Measurements from ENCODE around the gene GPRC5B. TPM values are rescaled to one million over a fixed set of nuclear protein-coding genes. Genes with fewer than 3 reads are reported as not detected.
A peak's percentile ranks its signal among the peaks of the same experiment; 100 is the strongest.

The GPRC5B gene
- total and polyA plus RNA-seq, 2 of the 8 experiments (the other 6 are each of a cell fraction or from before 2014, with no cell fraction given) = 106 to 160 TPM

- H3K79me1 ChIP-seq (ENCODE audit: low read depth, low read length) = peaks cover 2% of the 10 kb centered on the region
- H3K18ac ChIP-seq (ENCODE audit: extremely low read depth, low read length) = peak overlapping the region; percentile 100
- peak overlapping the region in 3 of 4 experiments; percentile 49 to 64 (median 58); a peak in 6 of 7 replicates for H3K9ac ChIP-seq (replicated peaks in 1 of 4; ENCODE audit: extremely low read depth in 1 of 4, low read depth in 3 of 4, low read length in 3 of 4)
- peak overlapping the region; percentile 71 for H3K56ac ChIP-seq (replicated peaks; ENCODE audit: insufficient read length, low read depth, low read length)
- H4K5ac ChIP-seq (ENCODE audit: insufficient read length, low read depth, low read length) = peak overlapping the region; percentile 97
- H2BK12ac ChIP-seq (ENCODE audit: low read depth, low read length) = peak overlapping the region; percentile 100
- POLR2A ChIA-PET (ENCODE audit: partially characterized antibody) = interaction anchor here (0.7 to 9.2 kb wide), 12 partner anchors 9 to 155 kb away, joined by 3 to 114 read pairs (median 5); partner anchors contain the start of genes GPRC5B, IQCK and KNOP1
- peaks cover 9 to 63% (median 26%) of the 10 kb centered on the region in 4 experiments; a peak in 7 of 8 replicates for H3K36me3 ChIP-seq (ENCODE audit: control insufficient read depth in 2 of 4, insufficient read depth in 4 of 4, low read length in 3 of 4)
- H4K91ac ChIP-seq (replicated peaks; ENCODE audit: insufficient read length, low read length) = peak overlapping the region; percentile 97
- no peak overlapping the region for H3K14ac ChIP-seq (ENCODE audit: insufficient read length)
- H3K4me1 ChIP-seq (replicated peaks in 1 of 4; ENCODE audit: control insufficient read depth in 3 of 4, insufficient read depth in 4 of 4, low read length in 3 of 4) = peaks cover 18 to 41% (median 39%) of the 10 kb centered on the region in 4 experiments
- peak overlapping the region; percentile 99 for H2BK20ac ChIP-seq (ENCODE audit: low read length)
- peak overlapping the region; percentile 100 for H2AK5ac ChIP-seq (ENCODE audit: low read depth, low read length)
- peak overlapping the region; percentile 93 for H3K27ac ChIP-seq (ENCODE audit: low read depth, low read length)
- H2BK15ac ChIP-seq (ENCODE audit: low read length) = peak overlapping the region; percentile 83; the same call in 1 of the 2 replicates
- no peak overlapping the region for H3K23ac ChIP-seq (ENCODE audit: insufficient read length)
- peaks cover 0 to 1% of the 10 kb centered on the region in 2 experiments for H4K20me1 ChIP-seq (replicated peaks in 1 of 2; ENCODE audit: control insufficient read depth in 1 of 2, insufficient read depth in 2 of 2, low read length in 2 of 2)
- no peaks in the 10 kb centered on the region for H3K9me3 ChIP-seq (ENCODE audit: insufficient read depth in 2 of 2, low read depth in 1 of 2, low read length in 1 of 2)
- peak overlapping the region; percentile 89 for H2BK120ac ChIP-seq (replicated peaks; ENCODE audit: low read depth, low read length)
- FAIRE-seq (no peak), DNase-seq (ENCODE audit: low read depth in 1 of 2, low spot score in 2 of 2) (peak in 1 of 2 experiments; percentile 71)
- peak overlapping the region; percentile 18 to 49 (median 32); a peak in 6 of 8 replicates for H3K4me3 ChIP-seq (ENCODE audit: extremely low read depth in 1 of 4, insufficient read depth in 2 of 4, low read depth in 3 of 4, low read length in 4 of 4)
- peaks cover 7% of the 10 kb centered on the region for H3K23me2 ChIP-seq (ENCODE audit: low read depth, low read length)
- no peaks in the 10 kb centered on the region for H3K27me3 ChIP-seq (replicated peaks in 1 of 4; ENCODE audit: control insufficient read depth in 3 of 4, extremely low read depth in 1 of 4, insufficient read depth in 3 of 4, low read length in 3 of 4)
- peak overlapping the region; percentile 86 for H3K4ac ChIP-seq (replicated peaks; ENCODE audit: insufficient read length, low read depth, low read length)
- peak overlapping the region; percentile 100 for H2BK5ac ChIP-seq (ENCODE audit: low read depth, low read length)
- no peak overlapping the region for H2AFZ ChIP-seq (ENCODE audit: low read length)
- CTCF ChIA-PET (ENCODE audit: partially characterized antibody) = interaction anchor here (0.7 to 2.1 kb wide), 4 partner anchors 9 to 55 kb away, joined by 3 to 7 read pairs (median 3); no protein-coding TSS in a partner anchor
- H4K8ac ChIP-seq (ENCODE audit: extremely low read depth, insufficient read depth, low read length) = peak overlapping the region; percentile 96
- H3K4me2 ChIP-seq (ENCODE audit: insufficient read depth in 1 of 2, low read depth in 2 of 2, low read length in 2 of 2) = peak overlapping the region; percentile 61 to 88
- H3K79me2 ChIP-seq (ENCODE audit: control insufficient read depth in 1 of 2, insufficient read depth in 2 of 2, low read length in 2 of 2) = peaks cover 0 to 41% of the 10 kb centered on the region in 2 experiments; a peak in 2 of 4 replicates
- 14% methylated on average over 15 of the region's 16 CpGs; no CpG with 5 or more reads in 1 of the 2 experiments for WGBS, 2 experiments (ENCODE audit: extremely low coverage in 1 of 2, insufficient coverage in 1 of 2, insufficient read length in 1 of 2, insufficient replicate concordance in 2 of 2, low coverage in 1 of 2, low lambda C conversion rate in 2 of 2, missing lambda C conversion rate in 1 of 2)
- no peak for TF ChIP-seq BRCA1 (IDR thresholded peaks at IDR 0.05; ENCODE audit: low read depth, low read length)
- TF ChIP-seq SIX5 (IDR thresholded peaks at IDR 0.05; ENCODE audit: low read depth, low read length) = no peak
- no peak for TF ChIP-seq E2F6 (IDR thresholded peaks at IDR 0.05)
- no peak; a peak in 1 of 4 replicates for TF ChIP-seq HDAC2 (IDR thresholded peaks at IDR 0.05; ENCODE audit: borderline replicate concordance in 1 of 2, low read depth in 2 of 2, low read length in 2 of 2)
- peak; percentile 48; the same call in 1 of the 2 replicates for TF ChIP-seq TBP (IDR thresholded peaks at IDR 0.05; ENCODE audit: low read depth, low read length)
- no peak for TF ChIP-seq POU5F1 (IDR thresholded peaks at IDR 0.05; ENCODE audit: low read depth, low read length)
- TF ChIP-seq CTCF (IDR thresholded peaks at IDR 0.05; ENCODE audit: control extremely low read depth in 1 of 3, insufficient read depth in 1 of 3, low read depth in 1 of 3, low read length in 3 of 3) = no peak
- no peak for TF ChIP-seq SIRT6 (IDR thresholded peaks at IDR 0.05; ENCODE audit: low read length)
- no peak for TF ChIP-seq KDM5A (IDR thresholded peaks at IDR 0.05; ENCODE audit: low read length)
These were observed 22.8 kb downstream of the GPRC5B start for GRCh38 chr16:19861811-19862327.
